Kidney (tissue), 14 donors: ENCODE measurements around the gene S100A4. TPM values are rescaled to one million over a fixed set of nuclear protein-coding genes. Genes with fewer than 3 reads are reported as not detected.

Experiments
- DNase-seq, 5 donors: peaks; one replicate each; pipeline ENCODE4 v3.0.0-alpha.2; 2013 to 2020
- FAIRE-seq: peaks from 2 replicates; lab custom pipeline; 2012; peaks lifted over from hg19 to GRCh38; lab: Jason Lieb, UNC
- H3K27ac ChIP-seq, 2 donors: one replicate each; pipeline ENCODE4 v1.7.0; 2013; ENCODE audit warnings: low read depth in 2 of 2, low read length in 2 of 2, inconsistent platforms in 1 of 2
- H3K27me3 ChIP-seq: one replicate; pipeline ENCODE4 v1.7.1; 2013; ENCODE audit warnings: low read length, inconsistent platforms; ENCODE audit not compliant: control insufficient read depth, insufficient read depth
- H3K36me3 ChIP-seq, 3 donors: one replicate each; pipeline versions ENCODE4 v1.7.0 to v1.7.1; 2013; ENCODE audit warnings: low read length in 3 of 3, control low read depth in 1 of 3, inconsistent platforms in 1 of 3; ENCODE audit not compliant: insufficient read depth in 3 of 3, control insufficient read depth in 2 of 3
- H3K4me1 ChIP-seq, 3 donors: one replicate each; pipeline versions ENCODE4 v1.7.0 to v1.7.1; 2013; ENCODE audit warnings: low read length in 3 of 3, inconsistent platforms in 1 of 3, low read depth in 1 of 3; ENCODE audit not compliant: control insufficient read depth in 2 of 3, insufficient read depth in 2 of 3
- H3K4me3 ChIP-seq, 3 donors: one replicate each; pipeline versions ENCODE4 v1.7.0 to v1.8.1; 2013; ENCODE audit warnings: low read length in 3 of 3, control low read depth in 1 of 3, inconsistent platforms in 1 of 3
- H3K9ac ChIP-seq, 3 donors: one replicate each; pipeline versions ENCODE4 v1.7.0 to v1.7.1; 2013; ENCODE audit warnings: low read length in 3 of 3, control low read depth in 1 of 3, inconsistent platforms in 1 of 3
- H3K9me3 ChIP-seq, 3 donors: one replicate each; pipeline versions ENCODE4 v1.7.0 to v1.7.1; 2013; ENCODE audit warnings: low read length in 3 of 3, control low read depth in 1 of 3, inconsistent platforms in 1 of 3; ENCODE audit not compliant: control insufficient read depth in 2 of 3, insufficient read depth in 1 of 3
- CTCF ChIP-seq: IDR thresholded peaks from 3 replicates; pipeline ENCODE4 v1.5.1; 2012; ENCODE audit warnings: mild to moderate bottlenecking, moderate library complexity, borderline replicate concordance; ENCODE audit not compliant: insufficient read depth; ENCODE audit errors: extremely low read depth
- intact Hi-C: fragments of 100-400 bp; cut with DNase I; formaldehyde crosslinking; loops from one replicate; pipeline ENCODE4 v1.11.1; 2022
- polyA plus RNA-seq: library from polyadenylated mRNA; stranded (reverse); fragments of 350-450 nt; fragmentation: Illumina TruSeq; extraction: RNeasy Lipid Tissue Mini Kit (QIAGEN cat#74804); gene quantifications from one replicate; pipeline ENCODE4 v1.2.3, GENCODE V29; 2014; ENCODE audit warnings: low read depth, low replicate concordance; ENCODE audit not compliant: insufficient read depth
- total RNA-seq: library from RNA; stranded (reverse); fragmentation: NEBNext Ultra II Directional; extraction: Animal tissue kit (Norgen Biotek cat#: 25700); gene quantifications from one replicate; pipeline ENCODE4 v1.2.1, GENCODE V29; 2021
- donor health status: control.
- donor health status: control.
- donor health status: control.
- donor health status: control.
- donor health status: control.
- donor health status: DM: yes; HTN: yes; CAD: no.
- donor health status: Normal renal cell carcinoma (clear cell type).

The S100A4 gene
- total and polyA plus RNA-seq, 2 donors from 2014 or later = 141 to 204 TPM

- Histone ChIP-seq H3K4me1 (peaks cover 5 to 49% (median 11%) of the 10 kb centered on the region in 3 donors), H3K4me3 (no peak within 1 kb of the TSS), H3K27ac (peak within 1 kb of the TSS in 1 of 2 donors; percentile 43), H3K9ac (no peak within 1 kb of the TSS), H3K27me3 (no peaks in the 10 kb centered on the region), H3K9me3 (no peaks in the 10 kb centered on the region), H3K36me3 (no peaks in the 10 kb centered on the region)
- intact Hi-C loops = no loop called here
- no peak for TF ChIP-seq CTCF
- peak in 2 of 5 donors; percentile 48 to 92 for DNase-seq
- FAIRE-seq = no peak
These were observed 3.4 kb upstream of the S100A4 start, which contains the start of gene S100A3 for GRCh38 chr1:153548722-153549688. Gene S100A3, minus strand, starts transcription at chr1:153549258. Its CDS starts 773 bp downstream, at chr1:153548485.

- Histone ChIP-seq H3K27ac (no peak overlapping the region), H3K4me1 (peaks cover 5 to 46% (median 10%) of the 10 kb centered on the region in 3 donors), H3K27me3 (no peaks in the 10 kb centered on the region), H3K9ac (no peak overlapping the region), H3K4me3 (no peak overlapping the region), H3K9me3 (no peaks in the 10 kb centered on the region), H3K36me3 (no peaks in the 10 kb centered on the region)
- no peak for TF ChIP-seq CTCF
- DNase-seq (peak in 2 of 5 donors; percentile 46 to 63), FAIRE-seq (no peak)
- intact Hi-C loops = no loop called here
These were observed 2.2 kb upstream of the S100A4 start for GRCh38 chr1:153547560-153548551.

- no peak for FAIRE-seq
These were observed 1.4 kb upstream of the S100A4 start for GRCh38 chr1:153546796-153547559.

More at GRCh38 chr1:153546796-153547559, 1.4 kb upstream of the S100A4 start:
- no peak for TF ChIP-seq CTCF
- Histone ChIP-seq H3K27me3 (no peaks in the 10 kb centered on the region), H3K4me1 (peaks cover 5 to 47% (median 10%) of the 10 kb centered on the region in 3 donors), H3K9ac (peak overlapping the region in 1 of 3 donors; percentile 37), H3K27ac (peak overlapping the region in 1 of 2 donors; percentile 4), H3K4me3 (no peak overlapping the region), H3K36me3 (no peaks in the 10 kb centered on the region), H3K9me3 (no peaks in the 10 kb centered on the region)
- peak in 4 of 5 donors; percentile 24 to 68 (median 46) for DNase-seq
- intact Hi-C loops = no loop called here
